Brain microvascular endothelial cell (primary cell): ENCODE measurements around the gene STX4.
"Not testable (repeated sequence)": the region's sequence is repeated elsewhere in the genome, so short reads cannot be mapped to it uniquely, and the experiment has no call there.

ENCODE experiments used
- DNase-seq: peaks from one replicate; pipeline ENCODE4 v3.0.0-alpha.2; 2020
- H3K27ac ChIP-seq: fragments of 250-450 bp; sonication (Bioruptor Pico); 2 replicates; pipeline ENCODE4 v1.5.1; 2020; ENCODE audit warnings: mild to moderate bottlenecking, moderate library complexity
- H3K27me3 ChIP-seq: fragments of 250-450 bp; sonication (Bioruptor Pico); replicated peaks from 2 replicates; pipeline ENCODE4 v1.5.1; 2020; ENCODE audit warnings: mild to moderate bottlenecking
- H3K36me3 ChIP-seq: fragments of 250-450 bp; sonication (Bioruptor Pico); replicated peaks from 2 replicates; pipeline ENCODE4 v1.5.1; 2020; ENCODE audit warnings: mild to moderate bottlenecking
- H3K4me3 ChIP-seq: 2 replicates; pipeline ENCODE4 v1.5.1; 2011; ENCODE audit warnings: low read depth, mild to moderate bottlenecking, control low read depth, low read length, moderate library complexity
- CTCF ChIP-seq: IDR thresholded peaks from 2 replicates; pipeline ENCODE4 v1.5.1; 2011; ENCODE audit warnings: low read depth, mild to moderate bottlenecking, moderate library complexity, low read length, control low read depth, inconsistent platforms; ENCODE audit errors: missing control alignments
- in situ Hi-C: cut with HindIII; loops from 2 replicates; pipeline ENCODE4 v1.10.0; 2017; ENCODE audit warnings: low sequenced_read_pairs, low pct_ligation_motif_present

The STX4 gene

GRCh38 chr16:31016018-31016417, 17.3 kb upstream of the STX4 start:
- no peak for DNase-seq
- H3K36me3 ChIP-seq, result no peaks in the 10 kb centered on the region

GRCh38 chr16:31017756-31018155, 15.6 kb upstream of the STX4 start:
- H3K36me3 ChIP-seq, in situ Hi-C loops, H3K27me3 ChIP-seq, DNase-seq, H3K4me3 ChIP-seq, H3K27ac ChIP-seq: not testable (repeated sequence)

More at GRCh38 chr16:31016018-31016417, 17.3 kb upstream of the STX4 start:
- Histone ChIP-seq H3K27ac (no peak overlapping the region), H3K27me3 (peaks cover 4% of the 10 kb centered on the region), H3K4me3 (no peak overlapping the region)
- TF ChIP-seq CTCF, result peak; percentile 39
- in situ Hi-C loops, result no loop called here

GRCh38 chr16:31020536-31020935, 12.8 kb upstream of the STX4 start:
- in situ Hi-C loops, result no loop called here
- Histone ChIP-seq H3K27ac (no peak overlapping the region), H3K27me3 (no peaks in the 10 kb centered on the region), H3K4me3 (no peak overlapping the region), H3K36me3 (no peaks in the 10 kb centered on the region)
- no peak for TF ChIP-seq CTCF
- no peak for DNase-seq

- Histone ChIP-seq H3K36me3 (no peaks in the 10 kb centered on the region), H3K4me3 (no peak overlapping the region), H3K27me3 (no peaks in the 10 kb centered on the region), H3K27ac (no peak overlapping the region)
- in situ Hi-C loops, result no loop called here
- DNase-seq, result no peak
- TF ChIP-seq CTCF, result no peak
Observed at GRCh38 chr16:31022544-31023251, 10.7 kb upstream of the STX4 start.

GRCh38 chr16:31023252-31023602, 10.1 kb upstream of the STX4 start:
- no peak for TF ChIP-seq CTCF
- Histone ChIP-seq H3K36me3 (no peaks in the 10 kb centered on the region), H3K27me3 (no peaks in the 10 kb centered on the region), H3K27ac (no peak overlapping the region), H3K4me3 (no peak overlapping the region)
- in situ Hi-C loops, result no loop called here
- DNase-seq, result no peak

- in situ Hi-C loops, result no loop called here
- TF ChIP-seq CTCF, result no peak
- no peaks in the 10 kb centered on the region for H3K36me3 ChIP-seq
- H3K4me3 ChIP-seq, result no peak overlapping the region
- H3K27ac ChIP-seq, result no peak overlapping the region
- no peaks in the 10 kb centered on the region for H3K27me3 ChIP-seq
- DNase-seq, result no peak
Observed at GRCh38 chr16:31023627-31024226, 9.6 kb upstream of the STX4 start.
